Mucosa of rectum (tissue), 2 donors: ENCODE data around the gene ABCA7.

Experiments
- H3K27ac ChIP-seq, 2 donors: one replicate each; pipeline ENCODE4 v1.7.0; 2013; ENCODE audit warnings: inconsistent platforms in 2 of 2, low read depth in 2 of 2, low read length in 2 of 2
- H3K27me3 ChIP-seq, 2 donors: one replicate each; pipeline ENCODE4 v1.7.0; 2013; ENCODE audit warnings: low read length in 2 of 2; ENCODE audit not compliant: control insufficient read depth in 2 of 2, insufficient read depth in 2 of 2
- H3K36me3 ChIP-seq, 2 donors: one replicate each; pipeline ENCODE4 v1.7.0; 2013; ENCODE audit warnings: low read length in 2 of 2; ENCODE audit not compliant: control insufficient read depth in 2 of 2, insufficient read depth in 2 of 2
- H3K4me1 ChIP-seq, 2 donors: one replicate each; pipeline ENCODE4 v1.7.0; 2013; ENCODE audit warnings: low read length in 2 of 2, mild to moderate bottlenecking in 1 of 2; ENCODE audit not compliant: control insufficient read depth in 2 of 2, insufficient read depth in 2 of 2
- H3K4me3 ChIP-seq, 2 donors: one replicate each; pipeline ENCODE4 v1.7.0; 2013; ENCODE audit warnings: low read length in 2 of 2
- H3K9ac ChIP-seq, 2 donors: one replicate each; pipeline ENCODE4 v1.7.0; 2013; ENCODE audit warnings: low read length in 2 of 2, low read depth in 1 of 2, mild to moderate bottlenecking in 1 of 2
- H3K9me3 ChIP-seq, 2 donors: one replicate each; pipeline ENCODE4 v1.7.0; 2013; ENCODE audit warnings: low read length in 2 of 2; ENCODE audit not compliant: control insufficient read depth in 2 of 2
- donor health status: healthy.
- donor health status: Normal muscosa, but diverticular disease.

The ABCA7 gene

DNA sequence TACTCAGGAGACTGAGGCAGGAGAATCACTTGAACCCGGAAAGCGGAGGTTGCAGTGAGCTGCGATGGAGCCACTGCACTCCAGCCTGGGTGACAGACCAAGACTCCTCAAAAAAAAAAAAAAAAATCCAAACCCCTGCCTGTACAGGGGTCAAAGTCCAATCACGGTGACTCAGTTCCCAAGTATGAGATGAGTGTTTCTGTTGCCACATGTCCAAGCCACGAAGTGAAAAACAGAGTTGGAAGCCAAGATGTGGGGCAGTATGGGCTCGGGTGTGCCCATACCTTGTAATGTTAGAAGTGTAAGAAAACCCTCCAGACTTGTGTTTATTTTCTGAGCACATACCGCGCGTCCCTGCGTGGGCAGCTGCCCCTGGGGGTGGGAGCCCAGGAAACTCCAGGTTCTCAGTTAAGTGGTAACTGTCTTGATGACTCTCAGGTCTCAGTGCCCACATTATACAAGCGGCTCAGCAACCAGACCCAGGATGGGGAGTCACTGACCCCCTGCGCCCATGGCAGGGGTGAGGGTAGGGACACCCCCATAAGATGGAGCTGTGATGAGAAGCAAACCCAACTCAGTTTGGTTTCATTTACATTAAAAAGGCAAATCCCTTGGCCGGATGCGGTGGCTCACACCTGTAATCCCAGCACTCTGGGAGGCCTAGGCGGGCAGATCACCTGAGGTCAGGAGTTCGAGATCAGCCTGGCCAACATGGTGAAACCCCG, 62.7 kb downstream of the ABCA7 start:
- Histone ChIP-seq H3K4me1 (peaks cover 35 to 38% of the 10 kb centered on the region in 2 donors), H3K4me3 (no peak overlapping the region), H3K9ac (peak overlapping the region; percentile 18 to 32), H3K27ac (peak overlapping the region; percentile 83 to 99), H3K27me3 (no peaks in the 10 kb centered on the region), H3K36me3 (peaks cover 0 to 2% of the 10 kb centered on the region in 2 donors), H3K9me3 (no peaks in the 10 kb centered on the region)

DNA sequence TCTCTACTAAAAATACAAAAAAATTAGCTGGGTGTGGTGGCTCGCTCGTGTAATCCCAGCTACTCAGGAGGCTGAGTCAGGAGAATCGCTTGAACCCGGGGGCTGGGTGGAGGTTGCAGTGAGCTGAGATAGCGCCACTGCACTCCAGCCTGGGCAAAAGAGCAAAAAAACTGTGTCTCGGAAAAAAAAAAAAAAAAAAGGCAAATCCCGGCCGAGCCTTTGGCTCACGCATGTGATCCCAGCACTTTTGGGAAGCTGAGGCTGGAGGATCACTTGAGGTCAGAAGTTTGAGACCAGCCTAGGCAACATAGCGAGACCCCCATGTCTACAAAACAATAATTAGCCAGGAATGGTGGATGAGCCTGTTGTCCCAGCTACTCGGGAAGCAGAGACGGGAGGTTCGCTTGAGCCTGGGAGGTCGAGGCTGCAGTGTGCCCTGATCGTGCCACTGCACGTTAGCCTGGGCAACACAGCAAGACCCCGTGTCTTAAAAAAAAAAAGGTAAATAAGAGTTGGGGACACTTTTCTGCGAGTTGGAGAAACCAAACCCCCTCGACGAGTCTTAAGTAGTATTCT, 63.3 kb downstream of the ABCA7 start:
- Histone ChIP-seq H3K4me1 (peaks cover 33% of the 10 kb centered on the region in 2 donors), H3K27ac (peak overlapping the region; percentile 83 to 99), H3K4me3 (peak overlapping the region; percentile 14 to 74), H3K27me3 (no peaks in the 10 kb centered on the region), H3K36me3 (peaks cover 0 to 2% of the 10 kb centered on the region in 2 donors), H3K9ac (peak overlapping the region; percentile 54 to 68), H3K9me3 (no peaks in the 10 kb centered on the region)

GRCh38 chr19:1103708-1104310, 63.9 kb downstream of the ABCA7 start, which contains the start of gene GPX4:
Gene GPX4 (plus strand): TSS chr19:1103994. CDS start chr19:1104044, 50 bp downstream.
- Histone ChIP-seq H3K4me3 (peak within 1 kb of the TSS; percentile 76 to 77), H3K4me1 (peaks cover 27 to 28% of the 10 kb centered on the region in 2 donors), H3K9ac (peak within 1 kb of the TSS; percentile 75 to 90)

DNA sequence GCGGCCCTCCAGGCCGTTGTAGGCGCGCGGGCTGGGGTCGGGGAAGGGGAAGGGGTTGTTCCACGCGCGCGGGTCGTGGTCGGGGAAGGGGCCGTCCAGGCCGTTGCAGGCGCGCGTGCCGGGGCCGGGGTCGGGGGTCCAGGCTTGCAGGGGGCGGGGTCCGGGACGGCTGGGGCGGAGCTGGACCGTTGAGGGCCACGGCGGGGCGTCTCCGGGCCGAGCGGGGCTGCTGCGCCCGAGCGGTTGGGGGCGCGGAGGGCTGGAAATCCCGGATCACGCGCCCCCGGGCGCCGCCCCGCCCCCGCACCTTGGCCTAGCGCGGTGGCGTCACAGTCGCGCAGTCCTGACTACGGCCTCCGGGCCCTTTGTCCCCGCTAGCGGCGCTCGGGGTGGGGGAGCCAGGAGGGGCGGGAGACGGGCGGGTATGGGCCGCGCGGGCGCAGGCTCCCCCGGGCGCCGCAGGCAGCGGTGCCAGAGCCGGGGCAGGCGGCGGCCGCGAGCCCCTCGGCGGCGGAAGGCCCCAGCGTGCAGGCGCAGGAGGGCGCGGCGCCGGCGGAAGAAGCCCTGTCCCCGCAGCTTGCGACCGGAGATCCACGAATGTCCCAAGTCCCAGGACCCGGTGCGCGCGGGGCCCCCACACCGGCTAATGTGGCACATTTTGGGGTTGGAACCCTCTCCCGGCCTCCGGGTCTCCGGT, 64.6 kb downstream of the ABCA7 start:
- H3K4me1 ChIP-seq: peaks cover 24% of the 10 kb centered on the region in 2 donors
- H3K9ac ChIP-seq: peak overlapping the region; percentile 75 to 90

More at GRCh38 chr19:1103708-1104310, 63.9 kb downstream of the ABCA7 start, which contains the start of gene GPX4:
- Histone ChIP-seq H3K27me3 (no peaks in the 10 kb centered on the region), H3K36me3 (peaks cover 0 to 2% of the 10 kb centered on the region in 2 donors), H3K27ac (peak within 1 kb of the TSS; percentile 99), H3K9me3 (no peaks in the 10 kb centered on the region)

GRCh38 chr19:1105008-1105872, 65.3 kb downstream of the ABCA7 start:
- Histone ChIP-seq H3K36me3 (peaks cover 0 to 6% of the 10 kb centered on the region in 2 donors), H3K4me1 (peaks cover 24% of the 10 kb centered on the region in 2 donors), H3K9ac (peak overlapping the region; percentile 70 to 90), H3K4me3 (peak overlapping the region; percentile 76 to 77), H3K9me3 (no peaks in the 10 kb centered on the region), H3K27ac (peak overlapping the region; percentile 99), H3K27me3 (no peaks in the 10 kb centered on the region)

More for the DNA sequence above, 64.6 kb downstream of the ABCA7 start:
- Histone ChIP-seq H3K4me3 (peak overlapping the region; percentile 76 to 77), H3K36me3 (peaks cover 0 to 2% of the 10 kb centered on the region in 2 donors), H3K27me3 (no peaks in the 10 kb centered on the region), H3K27ac (peak overlapping the region; percentile 99), H3K9me3 (no peaks in the 10 kb centered on the region)

DNA sequence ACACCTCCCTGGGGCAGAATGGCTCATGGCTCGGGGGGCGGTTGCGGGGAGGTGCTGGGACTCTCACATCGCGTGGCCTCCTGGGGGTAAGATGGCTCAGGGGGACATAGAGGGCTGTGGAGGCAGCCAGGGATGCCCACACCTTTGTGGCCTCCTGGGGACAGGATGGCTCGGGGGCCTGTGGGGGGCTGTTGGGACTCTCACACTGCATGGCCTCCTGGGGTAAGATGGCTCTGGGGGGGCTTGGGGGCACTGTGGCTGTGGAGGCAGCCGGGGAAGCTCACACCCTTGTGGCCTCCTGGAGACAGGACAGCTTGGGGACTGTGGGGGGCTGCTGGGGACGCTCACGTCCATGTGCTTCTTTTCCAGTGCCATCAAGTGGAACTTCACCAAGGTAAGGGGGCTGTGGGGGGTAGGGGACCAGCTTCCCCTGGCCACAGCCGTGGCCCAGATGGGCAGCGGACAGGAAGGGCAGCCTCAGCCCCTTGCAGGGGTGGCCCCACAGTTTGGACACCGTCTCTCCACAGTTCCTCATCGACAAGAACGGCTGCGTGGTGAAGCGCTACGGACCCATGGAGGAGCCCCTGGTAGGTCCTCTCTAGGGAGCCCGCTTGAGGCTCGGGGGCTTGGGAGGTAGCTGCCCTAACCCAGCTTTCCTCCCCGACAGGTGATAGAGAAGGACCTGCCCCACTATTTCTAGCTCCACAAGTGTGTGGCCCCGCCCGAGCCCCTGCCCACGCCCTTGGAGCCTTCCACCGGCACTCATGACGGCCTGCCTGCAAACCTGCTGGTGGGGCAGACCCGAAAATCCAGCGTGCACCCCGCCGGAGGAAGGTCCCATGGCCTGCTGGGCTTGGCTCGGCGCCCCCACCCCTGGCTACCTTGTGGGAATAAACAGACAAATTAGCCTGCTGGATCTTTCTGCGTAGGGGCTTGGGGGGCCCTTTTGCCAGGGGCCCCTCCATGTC, 66.2 kb downstream of the ABCA7 start:
- no peak overlapping the region for H3K9ac ChIP-seq
- peaks cover 3 to 11% of the 10 kb centered on the region in 2 donors for H3K36me3 ChIP-seq
- H3K27me3 ChIP-seq: no peaks in the 10 kb centered on the region
- H3K27ac ChIP-seq: no peak overlapping the region
- H3K4me1 ChIP-seq: peaks cover 24% of the 10 kb centered on the region in 2 donors
- no peaks in the 10 kb centered on the region for H3K9me3 ChIP-seq
- H3K4me3 ChIP-seq: no peak overlapping the region

DNA sequence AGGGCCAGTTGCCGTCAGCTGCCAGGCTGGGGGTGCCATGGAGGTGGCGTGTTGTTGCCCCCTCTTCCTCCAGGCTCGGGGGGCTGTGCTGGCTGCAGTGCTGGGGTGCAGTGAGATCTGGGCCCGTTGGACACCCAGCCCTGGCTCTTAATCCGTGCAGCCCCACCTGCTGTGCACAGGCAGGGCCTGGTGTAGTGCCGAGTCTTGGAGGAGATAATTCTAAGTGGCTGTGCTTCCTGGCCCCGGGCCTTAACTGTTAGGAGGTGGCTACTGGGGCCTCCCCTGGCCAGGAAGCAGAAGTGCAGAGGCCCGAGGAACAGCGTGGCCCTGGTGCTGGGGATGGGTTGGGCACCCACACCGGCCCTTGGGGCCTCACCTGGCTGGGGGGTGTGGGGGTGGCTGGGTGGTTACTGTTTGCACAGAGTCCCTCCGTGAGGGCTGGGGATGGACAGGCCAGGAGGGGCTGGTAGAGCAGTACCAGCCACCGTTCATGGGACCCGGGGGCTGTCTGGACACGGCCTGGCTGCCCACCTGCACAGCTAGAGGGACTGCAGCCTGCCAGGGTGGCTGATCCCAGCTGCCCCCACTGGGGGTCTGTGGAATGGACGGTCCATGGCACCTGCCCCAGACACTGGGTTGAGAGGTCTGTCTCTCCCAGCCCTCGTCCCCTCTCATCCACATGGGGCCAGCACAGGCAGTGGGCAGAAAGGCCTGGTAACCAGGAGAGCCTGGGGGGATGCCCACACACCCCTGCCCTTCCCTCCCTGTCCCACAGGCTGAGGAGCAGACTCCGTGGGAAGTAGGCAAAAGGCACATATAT, 67.1 kb downstream of the ABCA7 start:
- no peak overlapping the region for H3K4me3 ChIP-seq
- H3K36me3 ChIP-seq: peaks cover 3 to 11% of the 10 kb centered on the region in 2 donors
- no peak overlapping the region for H3K27ac ChIP-seq
- no peak overlapping the region for H3K9ac ChIP-seq
- no peaks in the 10 kb centered on the region for H3K27me3 ChIP-seq
- peaks cover 15 to 22% of the 10 kb centered on the region in 2 donors for H3K4me1 ChIP-seq
- H3K9me3 ChIP-seq: no peaks in the 10 kb centered on the region

GRCh38 chr19:1107661-1108261, 67.9 kb downstream of the ABCA7 start:
- Histone ChIP-seq H3K4me3 (no peak overlapping the region), H3K9ac (no peak overlapping the region), H3K9me3 (no peaks in the 10 kb centered on the region), H3K27me3 (no peaks in the 10 kb centered on the region), H3K27ac (no peak overlapping the region), H3K36me3 (peaks cover 3 to 13% of the 10 kb centered on the region in 2 donors), H3K4me1 (peaks cover 15 to 22% of the 10 kb centered on the region in 2 donors)
